Lung (tissue), 12 donors: ENCODE measurements around the gene FGF12. TPM values are rescaled to one million over a fixed set of nuclear protein-coding genes. Genes with fewer than 3 reads are reported as not detected.

Experiments used
- ATAC-seq: fragments of 200-7000 bp; cut with Tn5 transposase; one replicate; pipeline ENCODE4 v1.9.1; 2020; ENCODE audit warnings: moderate number of reproducible peaks; ENCODE audit not compliant: insufficient read depth, low FRiP score
- DNase-seq, 3 donors: peaks; one replicate each; pipeline ENCODE4 v3.0.0-alpha.2; 2013 to 2017
- H3K27ac ChIP-seq, 2 donors: one replicate each; pipeline ENCODE4 v1.5.1; 2013; ENCODE audit warnings: mild to moderate bottlenecking in 2 of 2, moderate library complexity in 2 of 2, control low read depth in 1 of 2, inconsistent platforms in 1 of 2, low read depth in 1 of 2, low read length in 1 of 2
- H3K27me3 ChIP-seq, 3 donors: one replicate each; pipeline ENCODE4 v1.5.1; 2013; ENCODE audit warnings: low read length in 2 of 3; ENCODE audit not compliant: control insufficient read depth in 3 of 3, insufficient read depth in 3 of 3
- H3K36me3 ChIP-seq, 4 donors: one replicate each; pipeline ENCODE4 v1.5.1; 2013; ENCODE audit warnings: low read length in 4 of 4, mild to moderate bottlenecking in 1 of 4, moderate library complexity in 1 of 4; ENCODE audit not compliant: control insufficient read depth in 4 of 4, insufficient read depth in 4 of 4
- H3K4me1 ChIP-seq, 5 donors: one replicate each; pipeline ENCODE4 v1.5.1; 2013; ENCODE audit warnings: low read length in 5 of 5, mild to moderate bottlenecking in 2 of 5, moderate library complexity in 1 of 5; ENCODE audit not compliant: control insufficient read depth in 5 of 5, insufficient read depth in 5 of 5
- H3K4me3 ChIP-seq: one replicate; pipeline ENCODE4 v1.5.1; 2013; ENCODE audit warnings: mild to moderate bottlenecking, control low read depth, moderate library complexity
- H3K9ac ChIP-seq, 2 donors: one replicate each; pipeline ENCODE4 v1.5.1; 2013; ENCODE audit warnings: low read length in 2 of 2, control low read depth in 1 of 2; ENCODE audit not compliant: insufficient read depth in 1 of 2
- H3K9me3 ChIP-seq, 4 donors: one replicate each; pipeline ENCODE4 v1.5.1; 2013; ENCODE audit warnings: low read length in 3 of 4, mild to moderate bottlenecking in 1 of 4, moderate library complexity in 1 of 4; ENCODE audit not compliant: control insufficient read depth in 4 of 4, insufficient read depth in 3 of 4
- WGBS, 2 donors: extraction: QIAGEN DNeasy Blood & Tissue Kit; methylation state at CpG; one replicate each; pipeline ENCODE4 v1.1.7; 2013; 5-methylcytosine and 5-hydroxymethylcytosine counted together
- polyA plus RNA-seq, 2 donors: library from polyadenylated mRNA; stranded (reverse); fragments of 200-250 nt; gene quantifications; one replicate each; pipeline ENCODE4 v1.2.1, GENCODE V29; 2013
- total RNA-seq, 2 donors: library from RNA; depleted of rRNA in 1 of 2; stranded (reverse); fragments of >200 nt in 1 of 2; gene quantifications; one replicate each; pipeline ENCODE4 v1.2.1, GENCODE V29; 2014 to 2021
- TF ChIP-seq, protein P1 (sequence below): IDR thresholded peaks from 2 replicates; pipeline ENCODE4 v1.5.1; 2012; ENCODE audit warnings: mild to moderate bottlenecking; ENCODE audit errors: control extremely low read depth, extremely low read depth
- donor health status: control.
- donor health status: control.
- donor health status: Bipolar disorder and iron deficiency.
- donor health status: healthy.
- donor health status: DM: yes; HTN: yes; CAD: no.

Gene FGF12
- total and polyA plus RNA-seq, 4 donors, result 0.23 to 6.0 (median 1.7) TPM

DNA sequence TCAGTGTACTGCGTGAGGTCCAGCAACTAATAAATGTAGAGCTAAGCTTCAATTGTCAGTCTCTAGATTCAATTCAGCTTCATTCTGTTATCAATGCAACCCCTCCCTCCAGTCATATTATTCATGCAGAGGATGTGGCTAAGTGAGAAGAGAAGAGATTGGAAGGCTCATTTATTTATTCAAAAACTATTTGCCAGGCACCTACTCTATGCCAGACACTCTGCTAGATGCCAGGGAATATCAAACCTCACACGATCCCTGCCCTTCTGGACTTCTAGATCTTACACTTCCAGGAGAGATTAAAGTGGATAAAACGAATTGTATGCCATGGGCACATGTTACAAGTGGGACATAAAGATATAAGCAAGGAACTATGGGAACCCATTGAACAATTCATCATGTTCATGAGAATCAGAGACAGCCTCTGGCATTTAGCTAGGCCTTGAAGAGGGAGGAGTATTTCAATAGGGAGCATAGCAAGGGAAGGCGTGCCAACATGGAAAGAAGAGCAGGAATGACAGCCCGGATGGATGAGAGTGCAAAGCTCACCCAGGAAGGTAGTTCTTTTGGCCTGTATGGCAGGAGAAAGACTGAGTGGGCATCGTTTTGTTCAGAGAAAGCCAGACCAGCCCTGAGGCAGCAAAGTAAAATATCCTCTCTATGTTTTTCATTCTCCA, 75.4 kb downstream of the FGF12 start:
- 77 to 82% methylated on average over 6 of the region's 6 CpGs for WGBS, 2 donors
- H3K9me3 ChIP-seq, result no peaks in the 10 kb centered on the region
- H3K27me3 ChIP-seq, result no peaks in the 10 kb centered on the region
- DNase-seq, result no peak
- no peak overlapping the region for H3K9ac ChIP-seq
- no peaks in the 10 kb centered on the region for H3K4me1 ChIP-seq
- no peak overlapping the region for H3K4me3 ChIP-seq
- H3K27ac ChIP-seq, result peak overlapping the region in 1 of 2 donors; percentile 81
- TF ChIP-seq, protein P1, sequence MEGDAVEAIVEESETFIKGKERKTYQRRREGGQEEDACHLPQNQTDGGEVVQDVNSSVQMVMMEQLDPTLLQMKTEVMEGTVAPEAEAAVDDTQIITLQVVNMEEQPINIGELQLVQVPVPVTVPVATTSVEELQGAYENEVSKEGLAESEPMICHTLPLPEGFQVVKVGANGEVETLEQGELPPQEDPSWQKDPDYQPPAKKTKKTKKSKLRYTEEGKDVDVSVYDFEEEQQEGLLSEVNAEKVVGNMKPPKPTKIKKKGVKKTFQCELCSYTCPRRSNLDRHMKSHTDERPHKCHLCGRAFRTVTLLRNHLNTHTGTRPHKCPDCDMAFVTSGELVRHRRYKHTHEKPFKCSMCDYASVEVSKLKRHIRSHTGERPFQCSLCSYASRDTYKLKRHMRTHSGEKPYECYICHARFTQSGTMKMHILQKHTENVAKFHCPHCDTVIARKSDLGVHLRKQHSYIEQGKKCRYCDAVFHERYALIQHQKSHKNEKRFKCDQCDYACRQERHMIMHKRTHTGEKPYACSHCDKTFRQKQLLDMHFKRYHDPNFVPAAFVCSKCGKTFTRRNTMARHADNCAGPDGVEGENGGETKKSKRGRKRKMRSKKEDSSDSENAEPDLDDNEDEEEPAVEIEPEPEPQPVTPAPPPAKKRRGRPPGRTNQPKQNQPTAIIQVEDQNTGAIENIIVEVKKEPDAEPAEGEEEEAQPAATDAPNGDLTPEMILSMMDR, result no peak
- no peak for ATAC-seq
- no peaks in the 10 kb centered on the region for H3K36me3 ChIP-seq

DNA sequence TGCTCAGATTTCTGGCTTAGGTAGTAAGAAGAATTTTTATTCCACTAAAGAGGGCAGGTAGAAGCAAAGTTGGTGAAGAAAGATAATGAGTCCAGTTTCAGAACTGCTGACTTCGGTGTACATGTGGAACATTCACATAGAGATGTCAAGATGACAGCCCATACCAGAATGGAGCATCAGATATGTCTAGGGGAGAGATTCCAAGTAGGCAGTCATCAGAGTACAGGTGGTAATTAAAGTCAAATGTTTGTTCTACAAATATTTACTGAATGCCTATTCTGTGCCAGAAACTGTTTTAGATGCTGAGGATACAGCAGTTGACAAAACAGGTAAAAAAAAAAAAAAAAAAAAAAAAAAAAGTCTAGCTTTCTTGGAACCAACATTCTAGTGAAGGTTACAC, 81.9 kb downstream of the FGF12 start:
- no peak for ATAC-seq
- DNase-seq, result no peak
- no peak overlapping the region for H3K27ac ChIP-seq
- TF ChIP-seq, protein P1, result no peak
- no peaks in the 10 kb centered on the region for H3K9me3 ChIP-seq
- no peak overlapping the region for H3K4me3 ChIP-seq
- no peaks in the 10 kb centered on the region for H3K27me3 ChIP-seq
- H3K36me3 ChIP-seq, result no peaks in the 10 kb centered on the region
- WGBS, 2 donors, result 26 to 78% methylated on average over 1 of the region's 1 CpG
- no peaks in the 10 kb centered on the region for H3K4me1 ChIP-seq
- H3K9ac ChIP-seq, result no peak overlapping the region

DNA sequence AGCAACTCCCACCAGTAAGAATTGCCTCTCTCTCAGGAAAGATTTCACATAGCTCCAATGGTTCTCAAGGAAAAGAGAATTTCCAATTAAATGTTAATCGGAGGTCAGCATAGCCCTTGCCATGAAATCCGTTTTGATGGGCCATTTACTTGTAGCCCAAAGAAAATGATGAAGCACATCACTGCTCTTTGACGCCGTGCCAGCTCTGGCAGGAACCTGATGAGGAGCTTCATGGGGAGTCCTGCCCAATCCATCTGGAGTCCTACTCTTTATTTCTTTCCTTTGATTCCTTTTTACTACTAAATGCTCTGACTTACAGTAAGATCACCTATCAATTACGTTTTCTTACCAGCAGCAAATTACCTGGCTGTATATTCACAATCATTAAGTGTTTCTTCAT, 84.7 kb downstream of the FGF12 start:
- TF ChIP-seq, protein P1, result no peak
- DNase-seq, result no peak
- peaks cover 0 to 2% (median 0%) of the 10 kb centered on the region in 3 donors for H3K27me3 ChIP-seq
- H3K4me1 ChIP-seq, result no peaks in the 10 kb centered on the region
- H3K4me3 ChIP-seq, result no peak overlapping the region
- ATAC-seq, result no peak
- WGBS, 2 donors, result 71 to 82% methylated on average over 5 of the region's 5 CpGs
- H3K9ac ChIP-seq, result no peak overlapping the region
- H3K27ac ChIP-seq, result no peak overlapping the region
- H3K36me3 ChIP-seq, result no peaks in the 10 kb centered on the region
- H3K9me3 ChIP-seq, result no peaks in the 10 kb centered on the region

DNA sequence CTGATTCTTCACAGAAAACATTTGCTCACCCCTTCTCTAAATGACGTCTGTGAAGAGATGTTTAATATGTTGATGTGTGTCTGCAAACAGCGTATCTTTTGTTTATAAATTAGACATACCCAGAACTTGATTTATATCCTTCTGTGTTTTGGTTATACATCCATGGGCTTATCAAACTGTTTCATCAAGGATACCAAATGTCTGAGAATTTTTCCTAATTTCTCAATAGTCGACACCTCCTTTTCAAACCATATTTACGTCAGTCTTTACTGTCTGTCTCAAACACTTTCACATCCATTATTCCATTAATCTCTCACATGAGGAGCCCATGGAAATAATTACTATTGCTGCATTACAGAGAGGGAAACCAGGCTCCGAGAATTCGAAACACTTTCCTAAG, 85.4 kb downstream of the FGF12 start:
- Histone ChIP-seq H3K9ac (no peak overlapping the region), H3K4me1 (no peaks in the 10 kb centered on the region), H3K27me3 (peaks cover 0 to 2% (median 0%) of the 10 kb centered on the region in 3 donors), H3K4me3 (no peak overlapping the region), H3K36me3 (no peaks in the 10 kb centered on the region), H3K9me3 (no peaks in the 10 kb centered on the region), H3K27ac (peak overlapping the region in 1 of 2 donors; percentile 45)
- 46 to 70% methylated on average over 6 of the region's 6 CpGs for WGBS, 2 donors
- TF ChIP-seq, protein P1, result no peak
- no peak for ATAC-seq
- no peak for DNase-seq
